GM12892 (cell line): ENCODE data around the gene FGF7.

ENCODE experiments used
- POLR2AphosphoS5 ChIP-seq: IDR thresholded peaks from 2 replicates; pipeline ENCODE4 v1.6.1; 2011; ENCODE audit warnings: low read depth, low read length, control low read depth
- TAF1 ChIP-seq: IDR thresholded peaks from 2 replicates; pipeline ENCODE4 v1.6.1; 2011; ENCODE audit warnings: low read depth, mild to moderate bottlenecking, control low read depth, low read length, borderline replicate concordance

DNA sequence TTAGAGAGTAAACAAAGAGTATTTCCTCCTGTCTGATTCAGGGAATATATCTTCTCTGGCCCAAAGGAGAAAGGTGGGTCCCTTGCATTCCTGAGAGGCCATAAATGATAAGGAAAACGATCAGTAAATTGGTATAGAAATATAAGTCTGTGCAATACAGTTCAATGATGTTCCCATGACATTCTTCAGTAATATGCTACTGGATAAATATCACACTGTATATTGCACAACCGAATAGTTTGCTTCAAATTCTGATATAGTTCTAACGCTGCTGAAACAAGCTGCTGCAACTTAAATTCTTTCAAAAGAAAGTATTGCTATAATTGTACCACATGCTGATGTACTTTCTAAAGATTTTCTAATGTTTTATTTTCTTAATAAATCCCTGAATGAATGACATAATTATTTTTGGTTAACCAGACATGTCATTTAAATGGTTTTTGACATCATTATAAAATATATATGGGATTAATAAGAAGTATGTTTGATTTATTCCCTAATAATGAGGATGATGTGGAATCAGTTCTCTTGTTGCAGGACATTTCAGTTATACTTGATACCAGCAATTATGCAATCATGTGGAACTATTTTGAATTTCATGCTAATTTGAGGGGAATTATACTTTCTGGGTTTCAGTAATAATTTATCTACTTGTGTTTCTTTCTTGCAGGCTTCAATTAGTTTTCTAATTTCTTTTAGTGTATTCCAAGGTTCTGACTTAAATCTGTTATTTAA is 44.9 kb downstream of the FGF7 start:
- TF ChIP-seq TAF1 (no peak), POLR2AphosphoS5 (no peak)
